Thyroid gland (tissue), 4 donors: ENCODE results near the gene TMEM131. TPM values are rescaled to one million over a fixed set of nuclear protein-coding genes. Genes with fewer than 3 reads are reported as not detected.

Experiments
- DNase-seq, 2 donors: peaks; one replicate each; pipeline ENCODE4 v3.0.0-alpha.2; 2019
- H3K27ac ChIP-seq, 3 donors: fragments of 200-600 bp; sonication (generic); 1 replicate in 2 of 3; 2 replicates in 1 of 3; pipeline ENCODE4 v1.5.1; 2016 to 2019; ENCODE audit warnings: mild to moderate bottlenecking in 1 of 3, moderate library complexity in 1 of 3
- H3K27me3 ChIP-seq: fragments of 200-600 bp; sonication (generic); one replicate; pipeline ENCODE4 v1.5.1; 2019
- H3K36me3 ChIP-seq, 2 donors: fragments of 200-600 bp; sonication (generic); one replicate each; pipeline ENCODE4 v1.5.1; 2016 to 2019
- H3K4me1 ChIP-seq, 2 donors: fragments of 200-600 bp; sonication (generic); one replicate each; pipeline ENCODE4 v1.5.1; 2017 to 2019
- H3K4me3 ChIP-seq, 3 donors: fragments of 200-600 bp; sonication (generic); replicated peaks in 1 of 3; 1 replicate in 2 of 3; 2 replicates in 1 of 3; pipeline ENCODE4 v1.5.1; 2016; ENCODE audit warnings: mild to moderate bottlenecking in 1 of 3
- H3K9me3 ChIP-seq: fragments of 200-600 bp; sonication (generic); one replicate; pipeline ENCODE4 v1.5.1; 2017
- POLR2A ChIP-seq, 2 donors: fragments of 450-650 bp; IDR thresholded peaks; one replicate each; pipeline ENCODE4 v1.6.1; 2017; ENCODE audit warnings: antibody characterized with exemption in 2 of 2, mild to moderate bottlenecking in 2 of 2, moderate library complexity in 1 of 2
- WGBS, 2 donors: methylation state at CpG; one replicate each; pipeline ENCODE4 v1.1.5; 2017; 5-methylcytosine and 5-hydroxymethylcytosine counted together
- intact Hi-C: fragments of 100-400 bp; cut with DNase I; formaldehyde crosslinking; loops from one replicate; pipeline ENCODE4 v1.15.1; 2023
- total RNA-seq, 4 donors: library from RNA; depleted of rRNA; stranded (reverse); fragments of >200 nt; gene quantifications; one replicate each; pipeline ENCODE4 v1.2.3, GENCODE V29; 2016
- TF ChIP-seq, protein P1 (sequence below), 6 experiments: fragments of 200-600 bp in 3 of 6; fragments of 450-650 bp in 3 of 6; sonication (generic) in 3 of 6; IDR thresholded peaks; one replicate each; pipeline ENCODE4 v1.5.1; 2016 to 2019; ENCODE audit warnings: antibody characterized with exemption in 6 of 6, mild to moderate bottlenecking in 2 of 6, inconsistent platforms in 1 of 6, moderate library complexity in 1 of 6

Gene TMEM131
- total RNA-seq, 4 donors from 2014 or later, result 28.6 to 47.0 (median 35.2) TPM

DNA sequence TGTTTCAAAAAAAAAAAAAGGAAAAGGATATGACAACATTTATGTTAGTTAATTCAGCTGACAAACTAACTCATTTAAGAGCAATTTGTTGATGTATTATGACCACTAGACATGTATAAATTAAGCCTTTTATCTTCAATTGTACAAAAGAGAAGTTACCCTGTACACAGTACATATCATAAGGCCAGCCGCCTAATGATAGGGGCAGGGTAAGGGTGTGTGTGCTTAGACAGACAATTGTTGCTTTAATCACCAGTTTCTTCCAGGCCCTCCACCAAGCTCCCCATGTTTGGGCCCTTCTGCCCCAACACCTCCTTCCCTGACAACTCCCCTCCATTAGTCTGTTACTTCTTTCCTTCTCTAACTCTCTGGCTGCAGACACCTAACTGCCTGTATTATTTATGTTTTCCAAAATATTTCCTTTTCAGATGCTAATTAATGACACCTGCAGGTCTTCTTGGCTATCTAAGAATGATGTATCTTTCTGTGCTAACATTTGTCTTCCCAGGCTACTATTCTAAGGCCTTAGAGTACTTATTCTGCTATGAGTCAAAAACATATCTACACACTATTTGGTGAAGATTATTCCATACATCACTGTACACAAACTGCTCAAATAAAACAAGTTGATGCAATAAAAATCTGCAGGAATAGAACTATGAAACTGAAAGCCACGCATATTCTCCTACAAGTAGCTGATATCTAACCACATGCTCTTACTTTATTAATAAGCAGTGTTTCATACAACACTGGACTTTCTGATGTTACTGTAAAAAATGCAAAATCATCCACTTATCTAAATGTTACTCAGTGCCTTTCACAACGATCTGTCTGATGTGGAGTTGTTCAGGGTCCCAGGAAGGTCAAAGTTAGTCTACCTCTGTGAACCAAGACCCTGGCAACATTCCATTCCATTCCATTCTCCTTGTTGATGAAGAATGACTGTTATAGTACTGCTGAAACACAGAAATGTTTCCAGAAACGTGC, 26.4 kb downstream of the TMEM131 start:
- 77 to 80% methylated on average over 4 of the region's 4 CpGs for WGBS, 2 donors
- Histone ChIP-seq H3K4me3 (no peak overlapping the region), H3K4me1 (peaks cover 11 to 13% of the 10 kb centered on the region in 2 donors), H3K27me3 (no peaks in the 10 kb centered on the region), H3K27ac (no peak overlapping the region), H3K36me3 (no peaks in the 10 kb centered on the region), H3K9me3 (no peaks in the 10 kb centered on the region)
- no peak for TF ChIP-seq POLR2A (IDR thresholded peaks at IDR 0.05)
- TF ChIP-seq, protein P1, sequence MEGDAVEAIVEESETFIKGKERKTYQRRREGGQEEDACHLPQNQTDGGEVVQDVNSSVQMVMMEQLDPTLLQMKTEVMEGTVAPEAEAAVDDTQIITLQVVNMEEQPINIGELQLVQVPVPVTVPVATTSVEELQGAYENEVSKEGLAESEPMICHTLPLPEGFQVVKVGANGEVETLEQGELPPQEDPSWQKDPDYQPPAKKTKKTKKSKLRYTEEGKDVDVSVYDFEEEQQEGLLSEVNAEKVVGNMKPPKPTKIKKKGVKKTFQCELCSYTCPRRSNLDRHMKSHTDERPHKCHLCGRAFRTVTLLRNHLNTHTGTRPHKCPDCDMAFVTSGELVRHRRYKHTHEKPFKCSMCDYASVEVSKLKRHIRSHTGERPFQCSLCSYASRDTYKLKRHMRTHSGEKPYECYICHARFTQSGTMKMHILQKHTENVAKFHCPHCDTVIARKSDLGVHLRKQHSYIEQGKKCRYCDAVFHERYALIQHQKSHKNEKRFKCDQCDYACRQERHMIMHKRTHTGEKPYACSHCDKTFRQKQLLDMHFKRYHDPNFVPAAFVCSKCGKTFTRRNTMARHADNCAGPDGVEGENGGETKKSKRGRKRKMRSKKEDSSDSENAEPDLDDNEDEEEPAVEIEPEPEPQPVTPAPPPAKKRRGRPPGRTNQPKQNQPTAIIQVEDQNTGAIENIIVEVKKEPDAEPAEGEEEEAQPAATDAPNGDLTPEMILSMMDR (IDR thresholded peaks at IDR 0.05), result no peak
- no peak for DNase-seq
- intact Hi-C loops, result no loop called here

DNA sequence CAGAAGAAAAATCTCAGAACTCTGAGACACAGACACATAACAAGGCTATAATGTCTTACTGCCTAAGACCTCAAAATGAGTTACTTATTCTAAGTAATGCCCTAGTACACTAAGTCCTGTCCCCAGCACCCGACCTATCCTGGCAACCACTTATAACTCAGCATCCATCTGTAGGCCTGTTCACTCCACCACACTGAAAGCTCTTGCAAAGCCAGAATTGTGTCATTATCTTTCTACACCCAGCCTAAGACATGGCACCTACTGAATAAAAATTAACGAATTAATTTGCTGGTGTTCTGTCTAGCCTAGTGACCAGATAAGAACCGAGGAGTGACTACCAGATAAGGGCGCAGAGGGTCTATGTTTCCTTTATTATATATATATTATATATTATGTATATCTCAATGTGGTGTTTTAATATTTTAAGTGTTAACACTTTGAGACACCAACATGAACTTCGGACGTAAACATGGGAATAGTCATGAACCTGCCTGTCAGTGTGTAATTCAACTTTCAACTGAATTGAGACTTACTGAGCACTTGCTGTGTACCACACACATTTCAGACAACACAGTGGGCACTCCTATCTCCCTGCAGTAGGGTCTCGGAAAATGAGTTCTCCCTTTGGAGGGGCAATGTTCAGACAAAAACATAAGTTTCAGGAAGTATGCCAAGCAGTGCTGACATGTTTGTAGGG, 27.7 kb downstream of the TMEM131 start:
- H3K27me3 ChIP-seq, result no peaks in the 10 kb centered on the region
- H3K9me3 ChIP-seq, result no peaks in the 10 kb centered on the region
- no peak overlapping the region for H3K4me3 ChIP-seq
- DNase-seq, result no peak
- H3K36me3 ChIP-seq, result no peaks in the 10 kb centered on the region
- 94 to 97% methylated on average over 7 of the region's 7 CpGs for WGBS, 2 donors
- TF ChIP-seq POLR2A (IDR thresholded peaks at IDR 0.05), result no peak
- TF ChIP-seq, protein P1 (IDR thresholded peaks at IDR 0.05), result no peak
- H3K4me1 ChIP-seq, result peaks cover 11 to 13% of the 10 kb centered on the region in 2 donors
- intact Hi-C loops, result no loop called here
- H3K27ac ChIP-seq, result no peak overlapping the region

DNA sequence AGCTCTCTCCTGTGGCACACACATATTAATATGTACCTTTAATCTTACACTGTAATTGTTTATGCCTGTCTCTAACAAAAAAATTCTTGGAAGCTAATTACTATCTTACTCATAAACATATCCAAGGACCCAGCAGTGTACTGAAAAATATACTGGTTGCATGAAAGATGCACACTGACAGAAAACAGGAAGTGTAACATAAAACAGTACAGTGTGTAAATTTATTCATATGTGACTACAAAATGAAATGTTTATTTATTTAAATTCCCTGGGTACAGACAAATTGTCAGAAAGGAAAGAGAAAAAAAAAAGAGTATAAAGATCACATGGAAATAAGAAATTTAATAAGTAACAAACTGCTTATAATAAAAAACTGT, 28.5 kb downstream of the TMEM131 start:
- Histone ChIP-seq H3K36me3 (no peaks in the 10 kb centered on the region), H3K27ac (no peak overlapping the region), H3K4me3 (no peak overlapping the region), H3K9me3 (no peaks in the 10 kb centered on the region), H3K4me1 (peaks cover 11 to 13% of the 10 kb centered on the region in 2 donors), H3K27me3 (no peaks in the 10 kb centered on the region)
- intact Hi-C loops, result no loop called here
- no peak for TF ChIP-seq POLR2A (IDR thresholded peaks at IDR 0.05)
- TF ChIP-seq, protein P1 (IDR thresholded peaks at IDR 0.05), result no peak
- DNase-seq, result no peak

- no peak for DNase-seq
- Histone ChIP-seq H3K36me3 (no peaks in the 10 kb centered on the region), H3K4me1 (peaks cover 11 to 13% of the 10 kb centered on the region in 2 donors), H3K27ac (no peak overlapping the region), H3K4me3 (no peak overlapping the region), H3K27me3 (no peaks in the 10 kb centered on the region), H3K9me3 (no peaks in the 10 kb centered on the region)
- intact Hi-C loops, result no loop called here
- no peak for TF ChIP-seq POLR2A (IDR thresholded peaks at IDR 0.05)
- TF ChIP-seq, protein P1 (IDR thresholded peaks at IDR 0.05), result no peak
- 82 to 90% methylated on average over 3 of the region's 3 CpGs for WGBS, 2 donors
Measured at GRCh38 chr2:97966545-97967215, 29.1 kb downstream of the TMEM131 start.
